A673 (cell line): ENCODE data around the gene GPR152.

ENCODE experiments used
- CTCF ChIP-seq: fragments of 300-800, 200-600 bp; sonication (generic); conservative IDR thresholded peaks from 2 replicates; pipeline ENCODE4 v1.5.1; 2017; ENCODE audit warnings: low read depth, mild to moderate bottlenecking, antibody characterized with exemption, low read length, moderate library complexity, mixed read lengths
- EZH2 ChIP-seq: fragments of 200-600 bp; sonication (generic); IDR thresholded peaks from 2 replicates; pipeline ENCODE4 v1.6.1; 2017; ENCODE audit warnings: borderline replicate concordance, low read depth, mild to moderate bottlenecking, mixed read lengths, antibody characterized with exemption, low read length; ENCODE audit not compliant: poor library complexity, severe bottlenecking

GRCh38 chr11:67455054-67455453, 2.5 kb upstream of the GPR152 start, which contains the start of gene CABP4:
- TF ChIP-seq CTCF = no peak
- no peak for TF ChIP-seq EZH2
